GM12891 (cell line): ENCODE data around the gene NRP2.

ENCODE experiments used
- PAX5 ChIP-seq: IDR thresholded peaks from 2 replicates; pipeline ENCODE4 v1.6.1; 2011; ENCODE audit warnings: low read length, moderate library complexity, mild to moderate bottlenecking; ENCODE audit not compliant: insufficient read depth, severe bottlenecking
- POLR2A ChIP-seq: IDR thresholded peaks from 2 replicates; pipeline ENCODE4 v1.6.1; 2011; ENCODE audit warnings: low read depth, low read length, control low read depth
- POLR2AphosphoS5 ChIP-seq: IDR thresholded peaks from 2 replicates; pipeline ENCODE4 v1.6.1; 2011; ENCODE audit warnings: low read depth, low read length, control low read depth
- POU2F2 ChIP-seq: IDR thresholded peaks from 2 replicates; pipeline ENCODE4 v1.6.1; 2011; ENCODE audit warnings: low read depth, mild to moderate bottlenecking, control low read depth, low read length, moderate library complexity
- TAF1 ChIP-seq: IDR thresholded peaks from 2 replicates; pipeline ENCODE4 v1.6.1; 2011; ENCODE audit warnings: low read depth, low read length, control low read depth

DNA sequence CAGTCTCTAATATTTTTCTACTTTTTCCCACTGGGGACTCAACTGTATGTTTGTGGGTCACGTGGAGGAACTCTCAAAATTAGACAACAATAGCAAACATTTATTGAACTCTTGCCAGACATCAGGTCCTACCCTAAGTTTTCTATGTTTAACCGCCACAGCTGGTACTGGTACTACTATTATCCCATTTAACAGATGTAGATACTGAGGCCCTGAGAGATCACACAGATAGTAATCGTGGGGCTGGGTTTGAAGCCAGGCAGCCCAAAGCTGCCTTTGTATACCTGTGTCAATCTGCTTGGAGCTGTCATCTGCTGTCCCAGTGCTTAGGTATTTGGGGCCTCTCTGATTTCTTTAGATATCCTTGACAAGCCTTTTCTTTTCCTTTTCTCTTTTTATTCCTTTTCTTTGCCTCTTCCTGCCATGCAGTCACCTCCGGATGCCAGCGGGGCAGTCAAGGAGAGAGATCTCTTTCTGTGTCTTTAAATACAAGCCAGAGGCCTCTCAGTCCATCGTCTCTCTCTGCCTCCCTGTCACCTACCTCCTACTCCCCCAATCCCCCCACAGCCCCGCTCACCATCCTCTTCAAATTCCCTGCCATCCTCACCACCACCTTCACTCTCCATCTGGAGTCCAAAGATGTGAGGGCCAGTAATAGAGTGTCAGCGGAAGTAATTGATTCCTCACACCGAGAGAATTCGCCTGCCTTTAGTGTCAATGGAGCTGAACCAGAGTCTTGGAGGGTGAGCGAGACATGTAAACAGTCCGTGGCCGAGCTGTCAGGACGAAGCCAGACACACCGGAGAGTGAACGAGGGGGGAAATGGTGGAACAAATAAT is 23.4 kb downstream of the NRP2 start:
- no peak for TF ChIP-seq TAF1
- no peak for TF ChIP-seq POLR2A
- TF ChIP-seq POLR2AphosphoS5: no peak
- TF ChIP-seq PAX5: no peak
- TF ChIP-seq POU2F2: no peak
